Panc1 (cell line): ENCODE measurements around the gene NTRK1. TPM values are rescaled to one million over a fixed set of nuclear protein-coding genes. Genes with fewer than 3 reads are reported as not detected.

ENCODE experiments used
- ATAC-seq: fragments of 200-7000 bp; cut with Tn5 transposase; 2 replicates; pipeline ENCODE4 v1.9.1; 2020; ENCODE audit warnings: mild to moderate bottlenecking, moderate library complexity
- BruUV-seq: library from RNA; stranded (reverse); fragments of 400-500 nt; replicated peaks from 2 replicates; lab custom pipeline; 2021; lab: Mats Ljungman, UMichigan
- CTCF ChIA-PET: fragments of 300-600 bp; sonication (Branson Sonifier 250); formaldehyde crosslinking; loops from one replicate; lab custom pipeline; 2022; ENCODE audit warnings: antibody characterized with exemption; lab: Charles Lee
- POLR2A ChIA-PET: fragments of 300-600 bp; sonication (Branson Sonifier 250); formaldehyde crosslinking; loops from one replicate; lab custom pipeline; 2022; ENCODE audit warnings: antibody characterized with exemption; lab: Charles Lee
- DNase-seq: peaks from one replicate; pipeline ENCODE4 v3.0.0-alpha.2; 2010; ENCODE audit warnings: low read depth, low spot score
- H3K27ac ChIP-seq: 2 replicates; pipeline ENCODE4 v1.5.1; 2011; ENCODE audit warnings: mild to moderate bottlenecking, low read length, inconsistent platforms
- H3K27me3 ChIP-seq: fragments of 200-500 bp; sonication (Bioruptor generic); 2 replicates; pipeline ENCODE4 v1.6.0; 2014; ENCODE audit warnings: low read length, inconsistent platforms; ENCODE audit not compliant: control insufficient read depth, insufficient read depth
- H3K36me3 ChIP-seq: fragments of 200-500 bp; sonication (Bioruptor generic); 2 replicates; pipeline ENCODE4 v1.5.1; 2014; ENCODE audit warnings: inconsistent platforms, mild to moderate bottlenecking, low read length, moderate library complexity; ENCODE audit not compliant: control insufficient read depth, insufficient read depth
- H3K4me1 ChIP-seq: 2 replicates; pipeline ENCODE4 v1.5.1; 2011; ENCODE audit warnings: inconsistent platforms, mild to moderate bottlenecking, low read length, moderate library complexity; ENCODE audit not compliant: control insufficient read depth, insufficient read depth
- H3K4me3 ChIP-seq, 2 experiments: 2 replicates each; pipeline ENCODE4 v1.5.1; 2011 to 2012; ENCODE audit warnings: low read depth in 2 of 2, low read length in 2 of 2, mild to moderate bottlenecking in 2 of 2, inconsistent platforms in 1 of 2, moderate library complexity in 1 of 2
- H3K9me3 ChIP-seq: fragments of 200-500 bp; sonication (Bioruptor generic); 2 replicates; pipeline ENCODE4 v1.5.1; 2014; ENCODE audit warnings: low read depth, mild to moderate bottlenecking, inconsistent platforms, low read length, moderate library complexity; ENCODE audit not compliant: control insufficient read depth, insufficient read depth
- CTCF ChIP-seq: fragments of 450-650 bp; IDR thresholded peaks from 2 replicates; pipeline ENCODE4 v1.5.1; 2017; ENCODE audit warnings: mild to moderate bottlenecking
- POLR2AphosphoS5 ChIP-seq: IDR thresholded peaks from 2 replicates; pipeline ENCODE4 v1.6.1; 2012; ENCODE audit warnings: mild to moderate bottlenecking, low read depth, low read length, moderate library complexity
- REST ChIP-seq, 2 experiments: IDR thresholded peaks; 2 replicates each; pipeline ENCODE4 v1.6.1; 2011 to 2012; ENCODE audit warnings: low read depth in 2 of 2, control low read depth in 1 of 2, low read length in 1 of 2, mild to moderate bottlenecking in 1 of 2, moderate library complexity in 1 of 2; ENCODE audit not compliant: insufficient read depth in 1 of 2
- SIN3A ChIP-seq: IDR thresholded peaks from 2 replicates; pipeline ENCODE4 v1.6.1; 2012; ENCODE audit warnings: low read depth, mild to moderate bottlenecking, low read length, moderate library complexity, borderline replicate concordance; ENCODE audit not compliant: insufficient read depth
- TCF7L2 ChIP-seq: IDR thresholded peaks from 2 replicates; pipeline ENCODE4 v1.6.1; 2011; ENCODE audit warnings: mild to moderate bottlenecking, low read depth, low read length, inconsistent platforms
- in situ Hi-C: cut with HindIII; loops from 2 replicates; pipeline ENCODE4 v1.10.0; 2016; ENCODE audit warnings: low sequenced_read_pairs, low pct_unique_long_range_greater_than_20kb
- intact Hi-C: fragments of 100-400 bp; cut with micrococcal nuclease; formaldehyde crosslinking; loops from one replicate; pipeline ENCODE4 v1.10.0; 2022; ENCODE audit not compliant: unreplicated experiment
- total RNA-seq: library from RNA; stranded (reverse); gene quantifications from one replicate; pipeline ENCODE4 v1.2.1, GENCODE V29; 2021; ENCODE audit not compliant: unreplicated experiment

Gene NTRK1
- total RNA-seq, 1 experiment from 2014 or later, result 0.21 TPM

- H3K4me3 ChIP-seq, result no peak overlapping the region
- DNase-seq, result no peak
- TF ChIP-seq SIN3A, result no peak
- TF ChIP-seq CTCF, result no peak
- no peak for TF ChIP-seq TCF7L2
- no peak for TF ChIP-seq POLR2AphosphoS5
- no peak for TF ChIP-seq REST (IDR thresholded peaks at IDR 0.05; ENCODE audit: insufficient read depth in 1 of 2, low read depth in 2 of 2, low read length in 1 of 2)
- no peaks in the 10 kb centered on the region for H3K27me3 ChIP-seq
- CTCF ChIA-PET, result no interaction called here
- BruUV-seq, result no TSS peak
- POLR2A ChIA-PET, result no interaction called here
- in situ Hi-C loops, result no loop called here
- no peak overlapping the region for H3K27ac ChIP-seq
- H3K9me3 ChIP-seq, result no peaks in the 10 kb centered on the region
- H3K36me3 ChIP-seq, result no peaks in the 10 kb centered on the region
- intact Hi-C loops, result no loop called here
- peaks cover 11% of the 10 kb centered on the region for H3K4me1 ChIP-seq
- ATAC-seq, result no peak
These were observed 48.3 kb downstream of the NTRK1 start for GRCh38 chr1:156908955-156909354.

DNA sequence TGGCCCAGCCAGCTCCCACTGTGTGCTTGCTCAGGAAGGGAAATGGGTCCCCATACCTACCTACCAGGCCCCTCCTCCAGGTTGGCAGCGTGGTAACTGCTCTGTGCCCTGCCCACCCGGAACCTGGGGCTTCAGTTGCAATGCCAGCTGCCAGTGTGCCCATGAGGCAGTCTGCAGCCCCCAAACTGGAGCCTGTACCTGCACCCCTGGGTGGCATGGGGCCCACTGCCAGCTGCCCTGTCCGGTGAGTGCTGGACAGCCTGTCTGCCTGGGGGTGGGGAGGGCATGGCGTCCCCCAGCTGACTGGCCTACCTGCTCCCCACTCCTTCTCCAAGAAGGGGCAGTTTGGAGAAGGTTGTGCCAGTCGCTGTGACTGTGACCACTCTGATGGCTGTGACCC lies 49.0 kb downstream of the NTRK1 start:
- intact Hi-C loops (no loop called here), in situ Hi-C loops (no loop called here)
- no peak for DNase-seq
- POLR2A ChIA-PET, result no interaction called here
- ATAC-seq, result no peak
- Histone ChIP-seq H3K27me3 (no peaks in the 10 kb centered on the region), H3K4me3 (no peak overlapping the region), H3K4me1 (peaks cover 11% of the 10 kb centered on the region), H3K36me3 (no peaks in the 10 kb centered on the region), H3K9me3 (no peaks in the 10 kb centered on the region), H3K27ac (no peak overlapping the region)
- CTCF ChIA-PET, result interaction anchor here (0.5 kb wide), 1 partner anchor 18 kb away, joined by 3 read pairs; no protein-coding TSS in a partner anchor
- TF ChIP-seq SIN3A (no peak), TCF7L2 (no peak), REST (IDR thresholded peaks at IDR 0.05; ENCODE audit: insufficient read depth in 1 of 2, low read depth in 2 of 2, low read length in 1 of 2) (no peak), CTCF (no peak), POLR2AphosphoS5 (no peak)
- BruUV-seq, result no TSS peak
